Ectodermal cell (in vitro differentiated cells): ENCODE results near the gene TFCP2.

Source experiments
- H3K27ac ChIP-seq: 2 replicates; pipeline ENCODE4 v1.7.0; 2013; ENCODE audit warnings: mild to moderate bottlenecking, low read depth, low read length; ENCODE audit not compliant: insufficient read depth, poor library complexity, severe bottlenecking
- H3K27me3 ChIP-seq: 2 replicates; pipeline ENCODE4 v1.7.0; 2013; ENCODE audit warnings: mild to moderate bottlenecking, low read length; ENCODE audit not compliant: insufficient read depth, control insufficient read depth, poor library complexity, severe bottlenecking
- H3K36me3 ChIP-seq: one replicate; pipeline ENCODE4 v1.7.0; 2013; ENCODE audit warnings: low read length; ENCODE audit not compliant: control insufficient read depth, insufficient read depth
- H3K4me1 ChIP-seq: one replicate; pipeline ENCODE4 v1.7.0; 2013; ENCODE audit warnings: low read length; ENCODE audit not compliant: control insufficient read depth, insufficient read depth
- H3K4me3 ChIP-seq: 2 replicates; pipeline ENCODE4 v1.7.0; 2013; ENCODE audit warnings: low read depth, low read length, control low read depth; ENCODE audit not compliant: insufficient read depth
- H3K9me3 ChIP-seq: 2 replicates; pipeline ENCODE4 v1.7.0; 2013; ENCODE audit warnings: mild to moderate bottlenecking, low read length, moderate library complexity; ENCODE audit not compliant: control insufficient read depth
- WGBS, 2 experiments: methylation state at CpG; one replicate each; pipeline ENCODE4 v1.1.7; 2013; ENCODE audit warnings: missing lambda C conversion rate in 2 of 2; 5-methylcytosine and 5-hydroxymethylcytosine counted together

TFCP2 gene

DNA sequence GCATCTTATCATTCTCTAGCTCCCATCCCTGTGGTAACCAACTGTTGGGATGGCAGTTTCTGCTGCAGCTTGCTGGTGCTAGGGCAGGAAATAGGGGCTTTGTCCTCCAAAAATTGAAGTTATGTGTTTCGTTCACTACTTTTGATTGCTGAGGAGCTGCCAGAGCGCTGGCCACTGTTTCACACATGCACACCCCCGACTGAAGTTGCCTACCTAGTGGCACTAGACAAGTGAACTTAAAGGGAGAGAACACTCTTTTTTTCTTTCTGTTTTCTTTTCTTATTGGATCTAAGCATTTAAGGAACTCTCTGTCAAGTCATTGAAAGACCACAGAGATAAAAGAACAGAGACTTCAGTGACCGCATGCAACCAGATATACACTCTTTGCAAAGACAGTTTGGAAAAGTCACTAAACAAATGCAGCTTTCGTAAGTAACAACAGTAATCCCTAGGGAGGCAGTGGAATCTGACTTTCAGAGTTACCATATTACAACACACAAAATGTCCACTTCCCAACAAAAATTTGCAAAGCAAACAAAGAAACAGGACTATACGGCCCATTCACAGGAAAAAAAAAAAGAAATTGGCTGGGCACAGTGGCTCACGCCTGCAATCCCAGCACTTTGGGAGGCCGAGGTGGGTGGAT lies 12.0 kb downstream of the TFCP2 start:
- 90 to 92% methylated on average over 8 of the region's 8 CpGs for WGBS, 2 experiments
- Histone ChIP-seq H3K4me1 (no peaks in the 10 kb centered on the region), H3K36me3 (no peaks in the 10 kb centered on the region), H3K27ac (peak overlapping the region; percentile 16), H3K9me3 (no peaks in the 10 kb centered on the region), H3K4me3 (no peak overlapping the region), H3K27me3 (no peaks in the 10 kb centered on the region)

DNA sequence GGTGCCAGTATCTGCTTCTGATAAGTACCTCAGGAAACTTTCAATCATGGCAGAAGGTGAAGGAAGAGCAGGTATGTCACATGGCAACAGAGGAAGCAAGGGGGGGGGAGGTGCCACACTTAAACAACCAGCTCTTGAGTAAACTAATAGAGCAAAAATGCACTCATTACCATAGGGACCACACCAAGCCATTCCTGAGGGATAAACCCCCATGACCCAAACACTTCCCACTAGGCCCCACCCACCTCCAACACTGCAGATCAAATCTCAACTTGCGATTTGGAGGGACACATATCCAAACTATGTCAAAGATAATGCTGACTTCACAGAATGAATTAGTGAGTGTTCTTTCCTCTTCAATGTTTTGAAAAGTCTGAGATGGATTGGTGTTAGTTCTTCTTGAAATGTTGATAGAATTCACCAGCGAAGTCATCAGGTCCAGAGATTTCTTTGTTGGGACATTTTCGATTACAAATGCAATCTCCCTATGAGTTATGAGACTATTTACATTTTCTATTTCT lies 16.6 kb downstream of the TFCP2 start:
- Histone ChIP-seq H3K36me3 (no peaks in the 10 kb centered on the region), H3K4me3 (no peak overlapping the region), H3K9me3 (no peaks in the 10 kb centered on the region), H3K27me3 (no peaks in the 10 kb centered on the region), H3K4me1 (no peaks in the 10 kb centered on the region), H3K27ac (no peak overlapping the region)
- 90 to 94% methylated on average over 2 to 3 of the region's 3 CpGs for WGBS, 2 experiments

DNA sequence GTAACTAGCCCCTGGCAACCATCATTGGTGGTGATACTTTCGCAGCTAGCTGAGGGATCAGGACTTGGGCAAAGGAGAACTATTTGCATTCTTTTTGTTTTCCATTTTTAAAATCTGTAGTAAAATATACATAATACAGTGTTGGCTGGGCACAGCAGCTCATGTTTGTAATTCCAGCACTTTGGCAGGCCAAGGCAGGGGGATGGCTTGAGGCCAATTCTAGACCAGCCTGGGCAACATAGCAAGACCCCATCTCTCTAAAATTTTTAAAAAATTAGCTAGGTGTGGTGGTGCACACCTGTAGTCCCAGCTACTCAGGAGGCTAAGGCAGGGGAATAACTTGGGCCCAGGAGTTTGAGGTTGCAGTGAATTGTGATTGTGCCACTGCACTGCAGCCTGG lies 20.0 kb downstream of the TFCP2 start:
- no peaks in the 10 kb centered on the region for H3K36me3 ChIP-seq
- H3K4me3 ChIP-seq: no peak overlapping the region
- H3K4me1 ChIP-seq: no peaks in the 10 kb centered on the region
- no peak overlapping the region for H3K27ac ChIP-seq
- 94 to 100% methylated on average over 1 of the region's 1 CpG for WGBS, 2 experiments
- no peaks in the 10 kb centered on the region for H3K9me3 ChIP-seq
- no peaks in the 10 kb centered on the region for H3K27me3 ChIP-seq

- no peaks in the 10 kb centered on the region for H3K27me3 ChIP-seq
- no peak overlapping the region for H3K4me3 ChIP-seq
- H3K36me3 ChIP-seq: no peaks in the 10 kb centered on the region
- no peaks in the 10 kb centered on the region for H3K9me3 ChIP-seq
- H3K4me1 ChIP-seq: no peaks in the 10 kb centered on the region
- WGBS, 2 experiments: 73 to 75% methylated on average over 2 to 3 of the region's 3 CpGs
- no peak overlapping the region for H3K27ac ChIP-seq
Measured at GRCh38 chr12:51150777-51151176, 22.2 kb downstream of the TFCP2 start.

GRCh38 chr12:51147309-51147708 lies 25.6 kb downstream of the TFCP2 start:
- Histone ChIP-seq H3K4me1 (no peaks in the 10 kb centered on the region), H3K27me3 (no peaks in the 10 kb centered on the region), H3K4me3 (no peak overlapping the region), H3K9me3 (no peaks in the 10 kb centered on the region), H3K36me3 (no peaks in the 10 kb centered on the region), H3K27ac (no peak overlapping the region)
- 91 to 100% methylated on average over 1 of the region's 1 CpG for WGBS, 2 experiments

- 94 to 98% methylated on average over 3 of the region's 3 CpGs for WGBS, 2 experiments
- Histone ChIP-seq H3K27me3 (no peaks in the 10 kb centered on the region), H3K9me3 (no peaks in the 10 kb centered on the region), H3K27ac (no peak overlapping the region), H3K4me3 (no peak overlapping the region), H3K36me3 (no peaks in the 10 kb centered on the region), H3K4me1 (no peaks in the 10 kb centered on the region)
Measured at GRCh38 chr12:51139292-51139844, 33.6 kb downstream of the TFCP2 start.

DNA sequence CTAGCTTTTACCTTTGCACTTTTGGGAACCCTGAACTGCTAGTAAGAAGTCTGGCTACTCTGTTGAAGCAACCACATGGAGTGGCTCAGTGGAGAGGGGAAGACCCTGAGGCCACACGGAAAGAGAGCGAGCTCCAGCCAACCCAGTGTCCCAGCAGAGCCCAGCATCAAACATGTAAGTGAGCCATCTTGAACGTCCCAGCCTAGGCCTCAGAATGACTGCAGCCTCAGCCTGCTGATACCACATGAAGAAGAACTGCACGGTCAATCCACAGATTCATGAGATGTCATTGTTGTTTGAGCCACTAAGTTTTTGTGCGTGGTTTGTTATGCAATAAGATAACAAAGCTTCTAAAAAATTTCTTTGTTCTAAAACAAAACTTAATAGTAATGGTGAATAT lies 40.2 kb downstream of the TFCP2 start:
- WGBS, 2 experiments: 87 to 92% methylated on average over 4 of the region's 5 CpGs
- Histone ChIP-seq H3K9me3 (no peaks in the 10 kb centered on the region), H3K4me1 (no peaks in the 10 kb centered on the region), H3K4me3 (no peak overlapping the region), H3K27ac (no peak overlapping the region), H3K36me3 (no peaks in the 10 kb centered on the region), H3K27me3 (no peaks in the 10 kb centered on the region)

GRCh38 chr12:51131745-51132521 lies 41.0 kb downstream of the TFCP2 start:
- Histone ChIP-seq H3K4me1 (no peaks in the 10 kb centered on the region), H3K9me3 (no peaks in the 10 kb centered on the region), H3K36me3 (no peaks in the 10 kb centered on the region), H3K27me3 (no peaks in the 10 kb centered on the region), H3K27ac (no peak overlapping the region), H3K4me3 (no peak overlapping the region)
- WGBS, 2 experiments: 96% methylated on average over 5 of the region's 5 CpGs

- no peaks in the 10 kb centered on the region for H3K9me3 ChIP-seq
- no peak overlapping the region for H3K27ac ChIP-seq
- H3K4me1 ChIP-seq: no peaks in the 10 kb centered on the region
- no peak overlapping the region for H3K4me3 ChIP-seq
- no peaks in the 10 kb centered on the region for H3K27me3 ChIP-seq
- WGBS, 2 experiments: 85 to 91% methylated on average over 3 of the region's 3 CpGs
- H3K36me3 ChIP-seq: no peaks in the 10 kb centered on the region
Measured at GRCh38 chr12:51128919-51129318, 44.0 kb downstream of the TFCP2 start.

DNA sequence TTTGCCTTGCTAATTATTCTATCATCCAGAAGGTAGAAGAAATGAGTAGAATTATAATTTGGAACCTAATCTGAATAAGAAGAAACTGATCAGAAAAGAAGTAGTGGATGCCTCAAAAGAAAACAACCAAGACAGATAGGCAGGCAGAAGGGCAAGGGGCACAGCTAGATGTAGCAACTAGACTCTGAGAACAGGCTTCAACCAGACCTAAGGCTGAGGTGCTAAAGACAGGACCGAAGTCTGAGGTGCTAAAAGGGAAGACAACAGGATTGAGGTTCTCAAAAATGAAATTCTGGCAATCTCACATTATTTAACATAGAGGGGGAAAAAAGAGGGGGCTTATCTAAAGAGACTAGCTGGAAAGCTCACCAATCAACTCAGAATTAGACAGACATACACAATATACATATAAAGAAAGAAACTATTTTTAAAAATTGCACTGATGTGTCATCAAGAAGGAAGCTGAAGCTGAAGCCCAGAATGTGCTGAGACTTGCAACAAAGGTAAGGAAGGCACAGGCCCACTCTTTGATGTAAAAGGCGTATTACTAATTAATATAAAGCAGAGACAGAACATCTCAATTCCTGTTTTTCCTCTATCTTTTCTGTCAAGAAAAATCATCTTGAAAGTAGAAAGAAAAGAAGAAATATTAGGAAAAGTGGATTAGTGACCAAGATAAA lies 45.7 kb downstream of the TFCP2 start:
- WGBS, 2 experiments: 87 to 95% methylated on average over 2 of the region's 2 CpGs
- Histone ChIP-seq H3K27me3 (no peaks in the 10 kb centered on the region), H3K4me1 (no peaks in the 10 kb centered on the region), H3K27ac (no peak overlapping the region), H3K4me3 (no peak overlapping the region), H3K9me3 (no peaks in the 10 kb centered on the region), H3K36me3 (no peaks in the 10 kb centered on the region)
